Measurements from ENCODE around the gene CXCL17.
"Not testable (repeated sequence)": the region's sequence is repeated elsewhere in the genome, so short reads cannot be mapped to it uniquely, and the experiment has no call there.

DNA sequence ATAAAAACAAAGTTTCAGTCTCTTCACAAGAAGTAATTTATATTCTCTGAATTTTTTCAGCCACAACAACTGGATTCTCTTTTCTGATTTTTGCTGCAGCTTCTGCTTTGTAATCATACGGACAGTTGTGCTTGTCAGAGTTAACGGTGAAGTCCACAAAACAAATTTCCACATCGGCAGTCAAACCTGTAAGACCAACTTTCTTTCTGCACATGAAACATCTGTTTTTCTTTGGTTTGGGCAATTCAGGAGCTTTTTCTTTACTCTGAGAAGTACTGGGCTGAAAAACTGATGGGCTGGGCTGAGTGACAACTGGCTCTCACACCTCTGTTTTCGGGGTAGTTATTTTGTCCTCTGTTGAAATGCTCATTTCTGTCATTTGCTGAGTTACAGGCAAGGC lies 42.3 kb upstream of the CXCL17 start:
- TF ChIP-seq, protein P1, sequence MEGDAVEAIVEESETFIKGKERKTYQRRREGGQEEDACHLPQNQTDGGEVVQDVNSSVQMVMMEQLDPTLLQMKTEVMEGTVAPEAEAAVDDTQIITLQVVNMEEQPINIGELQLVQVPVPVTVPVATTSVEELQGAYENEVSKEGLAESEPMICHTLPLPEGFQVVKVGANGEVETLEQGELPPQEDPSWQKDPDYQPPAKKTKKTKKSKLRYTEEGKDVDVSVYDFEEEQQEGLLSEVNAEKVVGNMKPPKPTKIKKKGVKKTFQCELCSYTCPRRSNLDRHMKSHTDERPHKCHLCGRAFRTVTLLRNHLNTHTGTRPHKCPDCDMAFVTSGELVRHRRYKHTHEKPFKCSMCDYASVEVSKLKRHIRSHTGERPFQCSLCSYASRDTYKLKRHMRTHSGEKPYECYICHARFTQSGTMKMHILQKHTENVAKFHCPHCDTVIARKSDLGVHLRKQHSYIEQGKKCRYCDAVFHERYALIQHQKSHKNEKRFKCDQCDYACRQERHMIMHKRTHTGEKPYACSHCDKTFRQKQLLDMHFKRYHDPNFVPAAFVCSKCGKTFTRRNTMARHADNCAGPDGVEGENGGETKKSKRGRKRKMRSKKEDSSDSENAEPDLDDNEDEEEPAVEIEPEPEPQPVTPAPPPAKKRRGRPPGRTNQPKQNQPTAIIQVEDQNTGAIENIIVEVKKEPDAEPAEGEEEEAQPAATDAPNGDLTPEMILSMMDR (IDR thresholded peaks at IDR 0.05; ENCODE audit: poor library complexity): not testable (repeated sequence)
- TF ChIP-seq EZH2phosphoT487 (IDR thresholded peaks at IDR 0.05; ENCODE audit: low read depth, severe bottlenecking, unreplicated experiment): not testable (repeated sequence)
